Smooth muscle cell (in vitro differentiated cells): ENCODE measurements around the gene DOHH. TPM values are rescaled to one million over a fixed set of nuclear protein-coding genes. Genes with fewer than 3 reads are reported as not detected.

ENCODE experiments used
- DNase-seq: peaks from one replicate; lab custom pipeline; 2025; ENCODE audit not compliant: unreplicated experiment; lab: John Stamatoyannopoulos, UW
- H2AFZ ChIP-seq: fragments of 200-600 bp; sonication (generic); 2 replicates; pipeline ENCODE4 v1.6.0; 2016; ENCODE audit warnings: antibody characterized with exemption, low read depth, mild to moderate bottlenecking
- H3F3A ChIP-seq: fragments of 200-600 bp; sonication (generic); 2 replicates; pipeline ENCODE4 v1.6.0; 2017; ENCODE audit warnings: antibody characterized with exemption, low read depth
- H3K27ac ChIP-seq: fragments of 200-600 bp; sonication (generic); 2 replicates; pipeline ENCODE4 v1.5.1; 2016; ENCODE audit warnings: low read depth, mild to moderate bottlenecking
- H3K27me3 ChIP-seq: fragments of 200-600 bp; sonication (generic); 2 replicates; pipeline ENCODE4 v1.6.1; 2016; ENCODE audit warnings: low read depth, mild to moderate bottlenecking
- H3K36me3 ChIP-seq: fragments of 200-600 bp; sonication (generic); 2 replicates; pipeline ENCODE4 v1.5.1; 2016; ENCODE audit warnings: low read depth
- H3K4me1 ChIP-seq: fragments of 200-600 bp; sonication (generic); 2 replicates; pipeline ENCODE4 v1.5.1; 2016; ENCODE audit warnings: low read depth
- H3K4me2 ChIP-seq: fragments of 200-600 bp; sonication (generic); 2 replicates; pipeline ENCODE4 v1.6.0; 2016; ENCODE audit warnings: mild to moderate bottlenecking
- H3K4me3 ChIP-seq: fragments of 200-600 bp; sonication (generic); 2 replicates; pipeline ENCODE4 v1.5.1; 2016; ENCODE audit warnings: mild to moderate bottlenecking
- H3K79me2 ChIP-seq: fragments of 200-600 bp; sonication (generic); 2 replicates; pipeline ENCODE4 v1.6.0; 2016; ENCODE audit warnings: low read depth, mild to moderate bottlenecking
- H3K9ac ChIP-seq: fragments of 200-600 bp; sonication (generic); 2 replicates; pipeline ENCODE4 v1.6.0; 2016; ENCODE audit warnings: low read depth
- H3K9me3 ChIP-seq: fragments of 200-600 bp; sonication (generic); replicated peaks from 2 replicates; pipeline ENCODE4 v1.5.1; 2016; ENCODE audit warnings: low read depth
- H4K20me1 ChIP-seq: fragments of 200-600 bp; sonication (generic); 2 replicates; pipeline ENCODE4 v1.6.0; 2016; ENCODE audit warnings: low read depth
- WGBS: methylation state at CpG from one replicate; pipeline ENCODE4 v1.1.7; 2016; ENCODE audit warnings: low lambda C conversion rate; 5-methylcytosine and 5-hydroxymethylcytosine counted together
- polyA plus RNA-seq: library from polyadenylated mRNA; unstranded; fragments of >200 nt; fragmentation: Nextera tagmentation; extraction: Ambion mirVana; gene quantifications from 2 replicates; pipeline ENCODE4 v1.2.1, GENCODE V29; 2016
- total RNA-seq: library from RNA; depleted of rRNA; stranded (reverse); fragments of >200 nt; gene quantifications from 2 replicates; pipeline ENCODE4 v1.2.3, GENCODE V29; 2014
- TF ChIP-seq, protein P1 (sequence below): fragments of 200-600 bp; sonication (generic); IDR thresholded peaks from 2 replicates; pipeline ENCODE4 v1.5.1; 2017; ENCODE audit warnings: borderline replicate concordance, mild to moderate bottlenecking, antibody characterized with exemption; ENCODE audit not compliant: insufficient read depth, poor library complexity, severe bottlenecking

The DOHH gene
- total and polyA plus RNA-seq, 2 experiments from 2014 or later: 8.7 to 27.2 TPM

DNA sequence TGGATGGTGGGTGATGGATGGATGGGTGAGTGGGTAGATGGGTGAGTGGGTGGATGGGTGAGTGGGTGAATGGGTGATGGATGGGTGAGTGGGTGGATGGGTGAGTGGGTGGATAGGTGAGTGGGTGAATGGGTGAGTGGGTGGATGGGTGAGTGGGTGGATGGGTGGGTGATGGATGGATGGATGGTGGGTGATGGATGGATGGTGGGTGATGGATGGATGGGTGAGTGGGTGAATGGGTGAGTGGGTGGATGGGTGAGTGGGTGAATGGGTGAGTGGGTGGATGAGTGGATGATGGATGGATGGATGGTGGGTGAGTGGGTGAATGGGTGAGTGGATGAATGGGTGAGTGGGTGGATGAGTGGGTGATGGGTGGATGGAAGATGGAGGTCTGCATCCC is 23.0 kb downstream of the DOHH start:
- Histone ChIP-seq H3K27ac (no peak overlapping the region), H3K4me1 (no peaks in the 10 kb centered on the region), H3K9ac (no peak overlapping the region), H3K4me2 (no peak overlapping the region), H3K9me3 (no peaks in the 10 kb centered on the region), H2AFZ (no peak overlapping the region), H3K79me2 (no peaks in the 10 kb centered on the region), H3F3A (no peaks in the 10 kb centered on the region), H3K36me3 (no peaks in the 10 kb centered on the region), H3K27me3 (no peaks in the 10 kb centered on the region), H3K4me3 (no peak overlapping the region), H4K20me1 (no peaks in the 10 kb centered on the region)
- TF ChIP-seq, protein P1, sequence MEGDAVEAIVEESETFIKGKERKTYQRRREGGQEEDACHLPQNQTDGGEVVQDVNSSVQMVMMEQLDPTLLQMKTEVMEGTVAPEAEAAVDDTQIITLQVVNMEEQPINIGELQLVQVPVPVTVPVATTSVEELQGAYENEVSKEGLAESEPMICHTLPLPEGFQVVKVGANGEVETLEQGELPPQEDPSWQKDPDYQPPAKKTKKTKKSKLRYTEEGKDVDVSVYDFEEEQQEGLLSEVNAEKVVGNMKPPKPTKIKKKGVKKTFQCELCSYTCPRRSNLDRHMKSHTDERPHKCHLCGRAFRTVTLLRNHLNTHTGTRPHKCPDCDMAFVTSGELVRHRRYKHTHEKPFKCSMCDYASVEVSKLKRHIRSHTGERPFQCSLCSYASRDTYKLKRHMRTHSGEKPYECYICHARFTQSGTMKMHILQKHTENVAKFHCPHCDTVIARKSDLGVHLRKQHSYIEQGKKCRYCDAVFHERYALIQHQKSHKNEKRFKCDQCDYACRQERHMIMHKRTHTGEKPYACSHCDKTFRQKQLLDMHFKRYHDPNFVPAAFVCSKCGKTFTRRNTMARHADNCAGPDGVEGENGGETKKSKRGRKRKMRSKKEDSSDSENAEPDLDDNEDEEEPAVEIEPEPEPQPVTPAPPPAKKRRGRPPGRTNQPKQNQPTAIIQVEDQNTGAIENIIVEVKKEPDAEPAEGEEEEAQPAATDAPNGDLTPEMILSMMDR: no peak
- no peak for DNase-seq

DNA sequence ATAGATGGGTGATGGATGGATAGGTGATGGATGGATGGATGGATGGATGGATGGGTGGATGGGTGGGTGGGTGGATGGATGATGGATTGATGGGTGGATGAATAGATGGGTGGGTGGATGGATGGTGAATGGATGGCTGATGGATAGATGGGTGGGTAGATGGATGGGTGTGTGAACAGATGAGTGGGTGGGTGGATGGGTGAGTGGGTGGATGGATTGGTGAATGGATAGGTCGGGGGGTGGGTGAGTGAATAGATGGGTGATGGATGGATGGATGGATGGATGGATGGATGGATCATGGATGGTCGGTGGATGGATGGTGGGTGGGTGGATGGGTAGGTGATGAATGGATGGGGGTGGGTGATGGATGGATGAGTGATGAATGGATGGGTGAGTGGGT is 23.6 kb downstream of the DOHH start:
- no peak overlapping the region for H3K27ac ChIP-seq
- H3K9me3 ChIP-seq: no peaks in the 10 kb centered on the region
- WGBS: no CpG with 5 or more reads among the region's 2 CpGs
- no peaks in the 10 kb centered on the region for H3F3A ChIP-seq
- no peaks in the 10 kb centered on the region for H3K4me1 ChIP-seq
- no peaks in the 10 kb centered on the region for H3K79me2 ChIP-seq
- H4K20me1 ChIP-seq: no peaks in the 10 kb centered on the region
- no peaks in the 10 kb centered on the region for H3K27me3 ChIP-seq
- H3K36me3 ChIP-seq: no peaks in the 10 kb centered on the region
- no peak overlapping the region for H3K4me3 ChIP-seq
- DNase-seq: no peak
- no peak overlapping the region for H3K4me2 ChIP-seq
- H3K9ac ChIP-seq: no peak overlapping the region
- no peak overlapping the region for H2AFZ ChIP-seq
- TF ChIP-seq, protein P1: no peak

DNA sequence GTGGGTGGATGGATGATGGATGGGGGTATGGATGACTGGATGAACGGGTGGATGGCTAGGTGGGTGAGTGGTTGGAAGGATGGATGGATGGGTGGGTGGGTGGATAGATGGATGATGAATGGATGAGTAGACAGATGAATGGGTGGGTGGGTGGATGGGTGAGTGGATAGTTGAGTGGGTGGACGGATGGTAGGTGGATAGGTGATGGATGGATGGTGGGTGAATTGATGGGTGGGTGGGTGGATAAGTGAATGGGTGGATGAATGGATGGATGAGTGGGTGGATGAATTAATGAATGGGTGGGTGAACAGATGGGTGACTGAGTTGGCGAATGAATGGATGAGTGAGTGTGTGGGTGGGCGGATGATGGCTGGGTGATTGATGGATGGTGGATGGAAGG is 25.0 kb downstream of the DOHH start:
- 100% methylated on average over 1 of the region's 4 CpGs for WGBS

DNA sequence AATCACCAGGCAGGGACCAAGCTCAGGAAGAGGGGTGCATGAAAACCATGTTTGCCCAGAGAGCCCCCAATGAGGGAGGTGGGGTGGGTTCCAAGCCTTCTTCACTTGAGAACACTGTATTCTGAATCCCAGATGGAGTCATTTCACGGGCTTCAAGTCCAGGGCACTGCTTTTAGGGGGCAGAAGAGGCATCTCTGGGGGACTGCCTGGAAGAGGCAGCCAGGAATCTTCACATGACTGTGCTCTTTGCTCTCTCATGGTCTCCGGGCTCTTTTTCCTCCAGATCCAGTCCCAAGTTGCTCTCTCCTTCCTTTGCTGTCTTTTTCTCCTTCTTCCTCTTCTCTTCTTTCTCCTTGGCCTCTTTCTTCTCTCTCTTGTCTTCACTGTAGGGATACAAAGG is 25.9 kb downstream of the DOHH start:
- Histone ChIP-seq H3K9me3 (no peaks in the 10 kb centered on the region), H3K36me3 (no peaks in the 10 kb centered on the region), H2AFZ (no peak overlapping the region), H3K27me3 (no peaks in the 10 kb centered on the region), H4K20me1 (no peaks in the 10 kb centered on the region), H3F3A (no peaks in the 10 kb centered on the region), H3K79me2 (no peaks in the 10 kb centered on the region), H3K4me3 (no peak overlapping the region), H3K9ac (no peak overlapping the region), H3K4me2 (no peak overlapping the region), H3K27ac (no peak overlapping the region), H3K4me1 (no peaks in the 10 kb centered on the region)
- no peak for DNase-seq
- WGBS: 76% methylated on average over 2 of the region's 2 CpGs
- TF ChIP-seq, protein P1: no peak

More for the DNA sequence above, 25.0 kb downstream of the DOHH start:
- Histone ChIP-seq H3K79me2 (no peaks in the 10 kb centered on the region), H3K27ac (no peak overlapping the region), H3K9me3 (no peaks in the 10 kb centered on the region), H3K27me3 (no peaks in the 10 kb centered on the region), H3K4me2 (no peak overlapping the region), H3K36me3 (no peaks in the 10 kb centered on the region), H3K4me1 (no peaks in the 10 kb centered on the region), H3F3A (no peaks in the 10 kb centered on the region), H3K9ac (no peak overlapping the region), H3K4me3 (no peak overlapping the region), H4K20me1 (no peaks in the 10 kb centered on the region), H2AFZ (no peak overlapping the region)
- TF ChIP-seq, protein P1: no peak
- no peak for DNase-seq
